Measurements from ENCODE around the gene FAM229A. TPM values are rescaled to one million over a fixed set of nuclear protein-coding genes. Genes with fewer than 3 reads are reported as not detected.

FAM229A gene
- total and polyA plus RNA-seq, 5 donors, result 2.0 to 5.3 (median 3.5) TPM

DNA sequence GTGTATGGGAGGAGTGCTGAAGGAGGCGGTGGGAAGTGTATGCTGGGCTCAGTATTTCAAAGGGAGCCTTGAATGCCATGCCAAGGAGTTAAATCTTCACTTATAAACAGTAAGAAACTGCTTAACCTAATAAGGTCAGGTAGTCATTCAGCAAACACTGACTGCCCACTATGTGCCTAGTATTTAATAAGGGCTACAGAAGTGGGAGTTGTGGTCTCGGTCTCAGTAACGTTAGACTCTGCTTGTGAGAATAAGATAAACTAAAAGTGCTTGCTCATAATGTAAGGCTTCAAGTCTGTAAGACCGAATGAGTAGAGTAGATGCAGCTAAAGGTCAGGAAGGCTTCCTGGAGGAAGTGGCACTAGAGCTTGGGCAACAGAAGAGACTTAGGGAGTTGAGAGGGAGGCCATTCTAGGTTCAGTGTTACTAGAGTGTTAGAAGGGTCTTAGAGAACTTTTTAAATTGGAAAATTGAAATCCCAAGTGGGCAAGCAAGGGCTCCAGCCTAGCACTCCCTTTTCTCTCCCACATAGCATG lies 32.3 kb downstream of the FAM229A start:
- Histone ChIP-seq H3K4me3 (ENCODE audit: low read length) (no peak overlapping the region), H3K9me3 (ENCODE audit: control insufficient read depth, low read length) (no peaks in the 10 kb centered on the region), H3K27me3 (ENCODE audit: control insufficient read depth, insufficient read depth) (no peaks in the 10 kb centered on the region), H3K27ac (ENCODE audit: low read length) (no peak overlapping the region), H3K4me1 (ENCODE audit: control insufficient read depth, insufficient read depth, low read length) (no peaks in the 10 kb centered on the region)
- intact Hi-C loops (cut with DNase I), result loop anchor here in 1 of 4 donors (10.0 kb wide), 1 partner anchor 115 kb away; no protein-coding TSS in a partner anchor
- 88% methylated on average over 4 of the region's 4 CpGs for WGBS
- ATAC-seq (no peak), DNase-seq (no peak)

DNA sequence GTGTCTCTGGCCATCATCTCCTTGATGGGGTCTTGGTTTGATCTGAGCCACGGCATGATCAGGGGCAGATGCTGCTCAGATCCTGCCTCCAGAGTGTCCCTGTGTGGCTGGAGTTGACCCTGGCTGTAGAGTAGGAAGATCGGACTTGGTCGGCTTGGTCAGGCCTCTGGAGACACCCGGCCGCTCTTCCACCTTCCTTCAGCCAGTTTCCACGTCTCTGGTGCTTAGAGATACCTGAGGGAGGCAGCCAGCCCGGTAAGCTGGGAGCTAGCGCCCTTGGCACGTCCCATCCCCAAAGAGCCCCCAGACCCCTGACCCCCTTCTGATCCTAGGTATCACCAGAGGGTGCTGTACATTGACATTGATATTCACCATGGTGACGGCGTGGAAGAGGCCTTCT lies 35.1 kb downstream of the FAM229A start:
- Histone ChIP-seq H3K4me1 (ENCODE audit: control insufficient read depth, insufficient read depth, low read length) (no peaks in the 10 kb centered on the region), H3K9me3 (ENCODE audit: control insufficient read depth, low read length) (no peaks in the 10 kb centered on the region), H3K4me3 (ENCODE audit: low read length) (no peak overlapping the region), H3K27ac (ENCODE audit: low read length) (no peak overlapping the region), H3K27me3 (ENCODE audit: control insufficient read depth, insufficient read depth) (no peaks in the 10 kb centered on the region)
- WGBS, result 93% methylated on average over 11 of the region's 11 CpGs
- intact Hi-C loops (cut with DNase I), result no loop called here
- ATAC-seq (peak in 1 of 2 donors; percentile 25), DNase-seq (no peak)

GRCh38 chr1:32321712-32322291 lies 40.5 kb downstream of the FAM229A start:
- H3K4me1 ChIP-seq (ENCODE audit: control insufficient read depth, insufficient read depth, low read length), result peaks cover 2% of the 10 kb centered on the region
- no peak overlapping the region for H3K4me3 ChIP-seq (ENCODE audit: low read length)
- H3K9me3 ChIP-seq (ENCODE audit: control insufficient read depth, low read length), result no peaks in the 10 kb centered on the region
- intact Hi-C loops (cut with DNase I), result no loop called here
- ATAC-seq (peak; percentile 54 to 58), DNase-seq (peak in 1 of 3 donors; percentile 60)
- no peaks in the 10 kb centered on the region for H3K27me3 ChIP-seq (ENCODE audit: control insufficient read depth, insufficient read depth)
- 48% methylated on average over 5 of the region's 5 CpGs for WGBS
- H3K27ac ChIP-seq (ENCODE audit: low read length), result no peak overlapping the region

- DNase-seq, result no peak
- intact Hi-C loops (cut with DNase I), result loop anchor here in 1 of 4 donors (5.0 kb wide), 1 partner anchor 91 kb away; no protein-coding TSS in a partner anchor
- Histone ChIP-seq H3K27me3 (ENCODE audit: control insufficient read depth, insufficient read depth) (no peaks in the 10 kb centered on the region), H3K4me3 (ENCODE audit: low read length) (no peak overlapping the region), H3K27ac (ENCODE audit: low read length) (no peak overlapping the region), H3K9me3 (ENCODE audit: control insufficient read depth, low read length) (no peaks in the 10 kb centered on the region), H3K4me1 (ENCODE audit: control insufficient read depth, insufficient read depth, low read length) (peaks cover 2% of the 10 kb centered on the region)
- no peak for ATAC-seq
- WGBS, result 96% methylated on average over 10 of the region's 10 CpGs
Measured at GRCh38 chr1:32318127-32318869, 44.0 kb downstream of the FAM229A start.

GRCh38 chr1:32316903-32317277 lies 45.4 kb downstream of the FAM229A start:
- Histone ChIP-seq H3K27ac (ENCODE audit: low read length) (no peak overlapping the region), H3K9me3 (ENCODE audit: control insufficient read depth, low read length) (no peaks in the 10 kb centered on the region), H3K4me3 (ENCODE audit: low read length) (no peak overlapping the region), H3K27me3 (ENCODE audit: control insufficient read depth, insufficient read depth) (no peaks in the 10 kb centered on the region), H3K4me1 (ENCODE audit: control insufficient read depth, insufficient read depth, low read length) (peaks cover 2% of the 10 kb centered on the region)
- WGBS, result 67% methylated on average over 3 of the region's 3 CpGs
- intact Hi-C loops (cut with DNase I), result loop anchor here in 1 of 4 donors (5.0 kb wide), 1 partner anchor 90 kb away; no protein-coding TSS in a partner anchor
- no peak for ATAC-seq
- DNase-seq, result no peak

DNA sequence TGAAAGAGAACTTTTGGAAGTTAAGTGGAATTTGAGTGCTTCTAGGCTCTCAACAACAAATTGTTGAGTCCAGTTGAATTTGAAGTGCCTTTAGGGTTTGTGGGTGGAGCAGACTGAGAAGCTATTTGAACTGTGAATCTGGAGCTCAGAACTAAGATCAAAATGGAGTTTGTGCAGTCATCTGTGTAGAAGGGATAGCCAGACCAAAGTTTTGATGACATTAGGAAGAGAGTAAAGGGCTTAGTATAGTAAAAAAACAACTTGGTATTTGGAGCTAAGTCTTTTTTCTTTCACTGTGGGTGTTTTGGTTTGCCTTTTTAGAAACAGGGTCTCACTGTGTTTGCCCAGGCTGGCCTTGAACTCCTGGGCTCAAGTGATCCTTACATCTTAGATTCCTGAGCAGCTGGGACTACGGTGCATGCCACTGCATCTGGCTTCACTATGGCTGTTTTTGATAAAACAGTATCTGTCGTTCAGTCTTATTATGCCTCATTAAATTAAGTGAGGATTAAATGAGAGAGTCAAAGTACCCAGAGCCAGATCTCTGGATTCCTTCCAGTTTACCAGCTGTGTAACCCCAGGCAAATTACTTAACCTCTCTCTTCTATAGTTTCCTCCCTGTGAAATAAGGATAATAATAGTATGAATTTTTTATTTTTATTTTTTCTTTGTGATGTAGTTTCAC lies 50.4 kb downstream of the FAM229A start:
- Histone ChIP-seq H3K4me1 (ENCODE audit: control insufficient read depth, insufficient read depth, low read length) (no peaks in the 10 kb centered on the region), H3K9me3 (ENCODE audit: control insufficient read depth, low read length) (no peaks in the 10 kb centered on the region), H3K4me3 (ENCODE audit: low read length) (no peak overlapping the region), H3K27ac (ENCODE audit: low read length) (no peak overlapping the region), H3K27me3 (ENCODE audit: control insufficient read depth, insufficient read depth) (no peaks in the 10 kb centered on the region)
- no peak for ATAC-seq
- 47% methylated on average over 2 of the region's 2 CpGs for WGBS
- no peak for DNase-seq
- intact Hi-C loops (cut with DNase I), result no loop called here

Other genes with a start within 250 kb of the FAM229A start
- 10 to 100 TPM; 18.5 to 29.4 (median 21.2) TPM for gene TXLNA, start 182.8 kb downstream of the FAM229A start, total RNA-seq
- 13.8 TPM for gene TXLNA, start 182.8 kb downstream of the FAM229A start, polyA plus RNA-seq
- 10 to 100 TPM in 3 of 4 donors, 1 to 10 TPM in 1; 8.0 to 18.4 (median 14.5) TPM for gene CCDC28B, start 161.9 kb downstream of the FAM229A start, total RNA-seq
- gene CCDC28B, start 161.9 kb downstream of the FAM229A start, polyA plus RNA-seq, result 26.9 TPM
- gene IQCC, start 156.8 kb downstream of the FAM229A start, total RNA-seq, result 1 to 10 TPM in 3 of 4 donors, under 1 TPM in 1; 0.81 to 1.5 (median 1.5) TPM
- 1.00 TPM for gene IQCC, start 156.8 kb downstream of the FAM229A start, polyA plus RNA-seq
- gene DCDC2B, start 153.4 kb downstream of the FAM229A start, total RNA-seq, result not detected
- gene DCDC2B, start 153.4 kb downstream of the FAM229A start, polyA plus RNA-seq, result 0.05 TPM
- 10 to 100 TPM in 3 of 4 donors, 1 to 10 TPM in 1; 9.1 to 14.4 (median 13.9) TPM for gene TMEM234, start 140.1 kb downstream of the FAM229A start, total RNA-seq
- 13.6 TPM for gene TMEM234, start 140.1 kb downstream of the FAM229A start, polyA plus RNA-seq
- gene EIF3I, start 140.1 kb downstream of the FAM229A start, total RNA-seq, result 100 to 1,000 TPM in 1 of 4 donors, 10 to 100 TPM in 3; 99.2 to 104 (median 99.8) TPM
- 127 TPM for gene EIF3I, start 140.1 kb downstream of the FAM229A start, polyA plus RNA-seq
- 1 to 10 TPM; 2.0 to 4.4 (median 3.8) TPM for gene FAM167B, start 115.3 kb downstream of the FAM229A start, total RNA-seq
- gene FAM167B, start 115.3 kb downstream of the FAM229A start, polyA plus RNA-seq, result 6.5 TPM
- 1 to 10 TPM in 3 of 4 donors, under 1 TPM in 1; 0.23 to 2.4 (median 1.3) TPM for gene LCK, start 111.2 kb downstream of the FAM229A start, total RNA-seq
- 0.41 TPM for gene LCK, start 111.2 kb downstream of the FAM229A start, polyA plus RNA-seq
- gene HDAC1, start 70.4 kb downstream of the FAM229A start, total RNA-seq, result 10 to 100 TPM; 34.1 to 44.9 (median 39.5) TPM
- 28.1 TPM for gene HDAC1, start 70.4 kb downstream of the FAM229A start, polyA plus RNA-seq
- 10 to 100 TPM; 14.5 to 52.7 (median 40.2) TPM for gene MARCKSL1, start 26.3 kb downstream of the FAM229A start, total RNA-seq
- 30.6 TPM for gene MARCKSL1, start 26.3 kb downstream of the FAM229A start, polyA plus RNA-seq
- 1 to 10 TPM; 1.1 to 2.7 (median 1.8) TPM for gene TSSK3, start 54 bp upstream of the FAM229A start, total RNA-seq
- 1.5 TPM for gene TSSK3, start 54 bp upstream of the FAM229A start, polyA plus RNA-seq
- gene BSDC1, start 32.0 kb upstream of the FAM229A start, total RNA-seq, result 10 to 100 TPM; 40.4 to 56.0 (median 48.6) TPM
- 37.1 TPM for gene BSDC1, start 32.0 kb upstream of the FAM229A start, polyA plus RNA-seq
- gene ZBTB8B, start 102.6 kb upstream of the FAM229A start, total RNA-seq, result under 1 TPM in 3 of 4 donors, not detected in 1; 0.03 TPM
- 0.02 TPM for gene ZBTB8B, start 102.6 kb upstream of the FAM229A start, polyA plus RNA-seq
- gene ZBTB8A, start 176.9 kb upstream of the FAM229A start, total RNA-seq, result 1 to 10 TPM; 3.2 to 5.1 (median 4.0) TPM
- 1.8 TPM for gene ZBTB8A, start 176.9 kb upstream of the FAM229A start, polyA plus RNA-seq